CD4-positive, alpha-beta T cell (primary cell): ENCODE data around the gene PHTF2. TPM values are rescaled to one million over a fixed set of nuclear protein-coding genes. Genes with fewer than 3 reads are reported as not detected.
"Not testable (repeated sequence)": the region's sequence is repeated elsewhere in the genome, so short reads cannot be mapped to it uniquely, and the experiment has no call there.

Experiments
- ATAC-seq: fragments of 200-7000 bp; cut with Tn5 transposase; one replicate; pipeline ENCODE4 v1.10.0; 2022; ENCODE audit warnings: mild to moderate bottlenecking; ENCODE audit not compliant: poor library complexity
- CTCF ChIA-PET: fragments of 350-600 bp; sonication (Branson Sonifier 250); formaldehyde crosslinking; loops from one replicate; lab custom pipeline; 2021; ENCODE audit warnings: antibody characterized with exemption, inconsistent platforms; lab: Charles Lee
- POLR2A ChIA-PET: fragments of 350-600 bp; sonication (Branson Sonifier 250); formaldehyde crosslinking; loops from one replicate; lab custom pipeline; 2021; ENCODE audit warnings: antibody characterized with exemption, inconsistent platforms; lab: Charles Lee
- DNase-seq, 14 experiments: peaks; one replicate each; pipeline ENCODE4 v3.0.0-alpha.2; 2013 to 2020; ENCODE audit warnings: mixed read lengths in 2 of 14
- H3K27ac ChIP-seq, 2 donors: one replicate each; pipeline versions ENCODE4 v1.5.1 to v1.7.0; 2013; ENCODE audit warnings: low read length in 2 of 2, low read depth in 1 of 2, mild to moderate bottlenecking in 1 of 2
- H3K27me3 ChIP-seq, 2 experiments: 1 replicate in 1 of 2; 2 replicates in 1 of 2; pipeline versions ENCODE4 v1.6.1 to v1.7.0; 2013; ENCODE audit warnings: low read length in 2 of 2, control low read depth in 1 of 2, mild to moderate bottlenecking in 1 of 2, moderate library complexity in 1 of 2; ENCODE audit not compliant: insufficient read depth in 2 of 2, control insufficient read depth in 1 of 2
- H3K36me3 ChIP-seq: one replicate; pipeline ENCODE4 v1.6.1; 2013; ENCODE audit warnings: low read length, control low read depth; ENCODE audit not compliant: insufficient read depth
- H3K4me1 ChIP-seq: one replicate; pipeline ENCODE4 v1.6.1; 2013; ENCODE audit warnings: low read length, control low read depth; ENCODE audit not compliant: insufficient read depth
- H3K4me3 ChIP-seq: one replicate; pipeline ENCODE4 v1.5.1; 2013; ENCODE audit warnings: mild to moderate bottlenecking, low read length, moderate library complexity
- H3K9me3 ChIP-seq, 2 experiments: 1 replicate in 1 of 2; 2 replicates in 1 of 2; pipeline versions ENCODE4 v1.6.1 to v1.7.0; 2013; ENCODE audit warnings: low read length in 2 of 2, mild to moderate bottlenecking in 2 of 2, control low read depth in 1 of 2, moderate library complexity in 1 of 2; ENCODE audit not compliant: control insufficient read depth in 1 of 2, insufficient read depth in 1 of 2
- H3K27ac Mint-ChIP-seq: one replicate; pipeline ENCODE4 v1.8.0; 2020; ENCODE audit warnings: mixed read lengths
- H3K27me3 Mint-ChIP-seq: one replicate; pipeline ENCODE4 v1.8.0; 2021; ENCODE audit warnings: mixed read lengths
- H3K36me3 Mint-ChIP-seq: one replicate; pipeline ENCODE4 v1.8.0; 2021; ENCODE audit warnings: low read depth, mixed read lengths
- H3K4me1 Mint-ChIP-seq: one replicate; pipeline ENCODE4 v1.8.0; 2021; ENCODE audit warnings: low read depth, mixed read lengths
- H3K4me3 Mint-ChIP-seq: one replicate; pipeline ENCODE4 v1.8.0; 2020; ENCODE audit warnings: mild to moderate bottlenecking, mixed read lengths
- H3K9me3 Mint-ChIP-seq: one replicate; pipeline ENCODE4 v1.8.0; 2020; ENCODE audit warnings: mixed read lengths
- CTCF ChIP-seq: fragments of 200-600 bp; IDR thresholded peaks from one replicate; pipeline ENCODE4 v1.8.0; 2022; ENCODE audit warnings: antibody characterized with exemption, mild to moderate bottlenecking
- intact Hi-C, 2 experiments: fragments of 100-400 bp; cut with DNase I in 1 of 2; cut with micrococcal nuclease in 1 of 2; formaldehyde crosslinking; loops; one replicate each; pipeline versions ENCODE4 v1.15.1 to v1.9.0; 2023 to 2025; cut with DNase I, micrococcal nuclease
- total RNA-seq, 174 experiments: library from RNA in 2 of 174; stranded (reverse) in 2 of 174; gene quantifications; one replicate each; pipeline ENCODE4 v1.2.3 and lab custom pipeline; 2021 to 2026

Gene PHTF2
- total RNA-seq, 2 experiments from 2014 or later, result 22.6 to 23.5 TPM

DNA sequence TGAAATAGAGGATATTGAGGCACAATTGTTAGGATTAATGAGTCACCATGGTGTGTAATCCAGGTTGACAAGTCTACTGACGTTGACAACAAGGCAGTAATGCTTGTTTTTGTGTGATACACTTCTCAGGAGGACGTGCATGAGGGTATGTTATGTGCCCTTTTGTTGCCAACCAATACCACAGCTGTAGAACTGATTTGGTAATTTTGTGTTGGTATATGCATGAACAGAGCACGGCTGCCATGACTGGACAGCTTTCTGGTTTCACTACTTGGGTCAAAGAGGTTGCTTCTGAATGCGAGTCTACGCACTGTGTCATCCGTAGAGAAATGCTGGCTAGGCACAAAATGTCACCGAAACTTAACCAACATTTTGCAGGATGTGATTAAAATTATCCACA lies 32.9 kb downstream of the PHTF2 start:
- H3K9me3 ChIP-seq, result peaks cover 0 to 3% of the 10 kb centered on the region in 2 experiments
- Mint-ChIP-seq H3K9me3 (no peaks in the 10 kb centered on the region), H3K27ac (peak overlapping the region; percentile 86), H3K4me1 (peaks cover 62% of the 10 kb centered on the region), H3K4me3 (peak overlapping the region; percentile 77), H3K27me3 (no peaks in the 10 kb centered on the region), H3K36me3 (peaks cover 6% of the 10 kb centered on the region)
- peaks cover 45% of the 10 kb centered on the region for H3K4me1 ChIP-seq
- peak; percentile 45 for ATAC-seq
- intact Hi-C loops, result loop anchor here in 1 of 2 experiments (5.0 kb wide), 1 partner anchor 34 kb away; the partner anchor contains the start of genes PHTF2 and TMEM60
- peak in 3 of 14 experiments; percentile 12 to 54 (median 32) for DNase-seq
- TF ChIP-seq CTCF, result no peak
- H3K27me3 ChIP-seq, result no peaks in the 10 kb centered on the region
- ChIA-PET POLR2A (interaction anchor here (0.6 to 2.4 kb wide), 7 partner anchors 16 to 305 kb away, joined by 3 to 9 read pairs (median 4); partner anchors contain the start of genes PHTF2 and TMEM60), CTCF (interaction anchor here (0.7 to 1.5 kb wide), 3 partner anchors 10 to 34 kb away, joined by 3 to 6 read pairs (median 3); partner anchors contain the start of genes PHTF2 and TMEM60)
- peak overlapping the region in 1 of 2 donors; percentile 43 for H3K27ac ChIP-seq
- H3K4me3 ChIP-seq, result peak overlapping the region; percentile 13
- no peaks in the 10 kb centered on the region for H3K36me3 ChIP-seq

- ATAC-seq (no peak), DNase-seq (peak in 1 of 14 experiments; percentile 4)
- Histone ChIP-seq H3K4me1 (peaks cover 45% of the 10 kb centered on the region), H3K36me3 (no peaks in the 10 kb centered on the region), H3K9me3 (peaks cover 0 to 3% of the 10 kb centered on the region in 2 experiments), H3K27me3 (no peaks in the 10 kb centered on the region), H3K27ac (peak overlapping the region in 1 of 2 donors; percentile 43), H3K4me3 (peak overlapping the region; percentile 13)
- CTCF ChIA-PET, result interaction anchor here (0.7 to 1.5 kb wide), 2 partner anchors 33 to 34 kb away, joined by 3 to 6 read pairs; partner anchors contain the start of genes PHTF2 and TMEM60
- intact Hi-C loops, result loop anchor here in 1 of 2 experiments (5.0 kb wide), 1 partner anchor 35 kb away; the partner anchor contains the start of genes PHTF2 and TMEM60
- peak overlapping the region; percentile 86 for H3K27ac Mint-ChIP-seq
- no peaks in the 10 kb centered on the region for H3K9me3 Mint-ChIP-seq
- H3K27me3 Mint-ChIP-seq, result no peaks in the 10 kb centered on the region
- TF ChIP-seq CTCF, result no peak
- H3K4me3 Mint-ChIP-seq, result peak overlapping the region; percentile 77
- POLR2A ChIA-PET, result interaction anchor here (0.6 to 2.4 kb wide), 7 partner anchors 17 to 306 kb away, joined by 3 to 9 read pairs (median 4); partner anchors contain the start of genes PHTF2 and TMEM60
- H3K4me1 Mint-ChIP-seq, result peaks cover 57% of the 10 kb centered on the region
- peaks cover 4% of the 10 kb centered on the region for H3K36me3 Mint-ChIP-seq
Observed at GRCh38 chr7:77831953-77832352, 33.4 kb downstream of the PHTF2 start.

- Histone ChIP-seq H3K9me3 (no peaks in the 10 kb centered on the region), H3K4me3 (no peak overlapping the region), H3K27me3 (no peaks in the 10 kb centered on the region), H3K4me1 (peaks cover 41% of the 10 kb centered on the region), H3K36me3 (no peaks in the 10 kb centered on the region), H3K27ac (no peak overlapping the region)
- ChIA-PET POLR2A (interaction anchor here (1.7 to 2.4 kb wide), 3 partner anchors 30 to 34 kb away, joined by 9 to 14 read pairs (median 9); partner anchors contain the start of genes PHTF2 and TMEM60), CTCF (no interaction called here)
- ATAC-seq, result no peak
- Mint-ChIP-seq H3K27ac (peak overlapping the region; percentile 73), H3K4me1 (peaks cover 57% of the 10 kb centered on the region), H3K36me3 (peaks cover 4% of the 10 kb centered on the region), H3K4me3 (peak overlapping the region; percentile 3), H3K27me3 (no peaks in the 10 kb centered on the region), H3K9me3 (no peaks in the 10 kb centered on the region)
- DNase-seq, result no peak
- no peak for TF ChIP-seq CTCF
- intact Hi-C loops, result loop anchor here in 1 of 2 experiments (5.0 kb wide), 1 partner anchor 36 kb away; the partner anchor contains the start of genes PHTF2 and TMEM60
Observed at GRCh38 chr7:77833136-77833535, 34.6 kb downstream of the PHTF2 start.

DNA sequence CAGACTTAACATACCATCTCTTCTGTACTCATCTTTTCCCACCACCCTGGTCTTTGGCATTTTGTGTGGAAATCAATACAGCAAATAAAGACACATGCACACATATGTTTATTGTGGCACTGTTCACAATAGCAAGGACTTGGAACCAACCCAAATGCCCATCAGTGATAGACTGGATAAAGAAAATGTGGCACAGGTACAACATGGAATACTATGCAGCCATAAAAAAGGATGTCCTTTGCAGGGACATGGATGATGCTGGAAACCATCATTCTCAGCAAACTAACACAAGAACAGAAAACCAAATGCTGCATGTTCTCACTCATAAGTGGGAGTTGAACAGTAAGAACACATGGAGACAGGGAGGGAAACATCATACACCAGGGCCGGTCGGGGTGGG lies 37.9 kb downstream of the PHTF2 start:
- POLR2A ChIA-PET, H3K27me3 Mint-ChIP-seq, H3K27ac Mint-ChIP-seq, H3K9me3 ChIP-seq, H3K9me3 Mint-ChIP-seq, H3K4me3 ChIP-seq, H3K27ac ChIP-seq, CTCF ChIA-PET, DNase-seq, ATAC-seq, H3K27me3 ChIP-seq, H3K4me3 Mint-ChIP-seq, H3K36me3 ChIP-seq, H3K36me3 Mint-ChIP-seq: not testable (repeated sequence)
- peaks cover 59% of the 10 kb centered on the region for H3K4me1 Mint-ChIP-seq
- intact Hi-C loops, result loop anchor here in 1 of 2 experiments (5.0 kb wide), 1 partner anchor 34 kb away; no protein-coding TSS in a partner anchor
- H3K4me1 ChIP-seq, result peaks cover 24% of the 10 kb centered on the region
